Activated CD4-positive, alpha-beta T cell treated with anti-CD3 and anti-CD28 coated beads, Interleukin-10, Interleukin-2, amounts not matched to agents 100 ng/mL and 50 ng/mL, durations not matched to agents 16 hours and 8 hours (primary cell): Measurements from ENCODE around the gene DENND10.
"Not testable (repeated sequence)": the region's sequence is repeated elsewhere in the genome, so short reads cannot be mapped to it uniquely, and the experiment has no call there.

ENCODE experiments used
- DNase-seq: peaks from one replicate; pipeline ENCODE4 v3.0.0-alpha.2; 2020

The DENND10 gene

DNA sequence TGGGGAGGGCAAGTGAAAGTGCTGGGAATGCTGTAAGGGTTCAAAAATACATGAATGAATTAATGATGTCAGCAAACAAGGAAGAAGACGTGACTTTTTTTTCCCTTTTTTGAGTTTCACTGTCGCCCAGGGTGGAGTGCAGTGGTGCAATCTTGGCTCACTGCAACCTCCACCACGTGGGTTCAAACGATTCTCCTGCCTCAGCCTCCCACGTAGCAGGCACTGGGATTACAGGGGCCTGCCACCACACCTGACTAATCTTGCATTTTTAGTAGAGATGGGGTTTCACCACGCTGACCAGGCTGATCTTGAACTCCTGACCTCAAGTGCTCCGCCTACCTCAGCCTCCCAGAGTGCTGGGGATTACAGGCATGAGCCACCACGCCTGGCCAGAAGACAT, 30.0 kb downstream of the DENND10 start:
- DNase-seq = peak; percentile 77

DNA sequence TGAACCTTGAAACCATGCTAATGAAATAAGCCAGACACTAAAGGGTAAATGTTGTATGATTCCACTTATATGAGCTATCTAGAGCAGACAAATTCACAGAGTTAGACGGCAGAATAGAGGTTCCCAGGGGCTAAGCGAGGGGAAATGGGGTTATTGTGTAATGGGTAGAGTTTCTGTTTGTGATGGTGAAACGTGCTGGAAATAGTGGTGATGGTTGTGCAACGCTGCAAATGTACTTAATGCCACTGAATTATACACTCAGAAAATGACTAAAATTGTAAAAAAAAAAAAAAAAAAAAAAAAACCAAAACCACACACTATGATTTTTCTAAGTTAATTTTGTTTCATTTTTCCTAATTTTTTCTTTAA, 31.6 kb downstream of the DENND10 start:
- peak; percentile 76 for DNase-seq

DNA sequence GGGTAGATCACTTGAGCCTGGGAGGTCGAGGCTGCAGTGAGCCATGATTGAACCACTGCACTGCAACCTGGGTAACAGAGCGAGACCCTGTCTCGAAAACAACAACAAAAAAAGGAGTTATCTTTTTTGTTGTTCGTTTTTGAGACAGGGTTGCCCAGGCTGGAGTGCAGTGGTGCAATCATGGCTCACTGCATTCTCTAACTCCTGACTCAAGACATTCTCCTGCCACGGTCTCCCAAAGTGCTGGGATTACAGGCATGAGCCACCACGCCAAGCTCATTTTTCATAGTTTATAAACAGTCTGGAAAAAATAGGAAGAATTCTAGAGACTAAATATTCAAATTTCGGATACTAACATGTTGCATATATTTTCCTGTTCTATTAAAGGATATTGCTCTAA, 32.2 kb downstream of the DENND10 start:
- no peak for DNase-seq

DNA sequence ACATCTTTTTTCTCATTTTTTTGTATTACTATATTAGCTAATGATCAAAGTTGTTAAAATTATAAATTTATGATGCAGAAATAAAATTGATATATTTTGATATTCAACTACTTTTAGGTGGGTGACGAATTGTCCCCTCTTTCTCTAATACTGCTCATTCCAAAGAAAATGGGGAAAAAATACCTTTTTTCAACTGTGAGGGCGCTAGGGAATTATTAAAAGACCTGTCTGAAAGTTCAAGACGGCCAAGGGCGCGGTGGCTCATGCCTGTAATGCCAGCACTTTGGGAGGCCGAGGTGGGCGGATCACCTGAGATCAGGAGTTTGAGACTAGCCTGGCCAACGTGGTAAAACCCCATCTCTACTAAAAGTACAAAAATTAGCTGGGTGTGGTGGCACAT, 34.0 kb downstream of the DENND10 start:
- DNase-seq = not testable (repeated sequence)

DNA sequence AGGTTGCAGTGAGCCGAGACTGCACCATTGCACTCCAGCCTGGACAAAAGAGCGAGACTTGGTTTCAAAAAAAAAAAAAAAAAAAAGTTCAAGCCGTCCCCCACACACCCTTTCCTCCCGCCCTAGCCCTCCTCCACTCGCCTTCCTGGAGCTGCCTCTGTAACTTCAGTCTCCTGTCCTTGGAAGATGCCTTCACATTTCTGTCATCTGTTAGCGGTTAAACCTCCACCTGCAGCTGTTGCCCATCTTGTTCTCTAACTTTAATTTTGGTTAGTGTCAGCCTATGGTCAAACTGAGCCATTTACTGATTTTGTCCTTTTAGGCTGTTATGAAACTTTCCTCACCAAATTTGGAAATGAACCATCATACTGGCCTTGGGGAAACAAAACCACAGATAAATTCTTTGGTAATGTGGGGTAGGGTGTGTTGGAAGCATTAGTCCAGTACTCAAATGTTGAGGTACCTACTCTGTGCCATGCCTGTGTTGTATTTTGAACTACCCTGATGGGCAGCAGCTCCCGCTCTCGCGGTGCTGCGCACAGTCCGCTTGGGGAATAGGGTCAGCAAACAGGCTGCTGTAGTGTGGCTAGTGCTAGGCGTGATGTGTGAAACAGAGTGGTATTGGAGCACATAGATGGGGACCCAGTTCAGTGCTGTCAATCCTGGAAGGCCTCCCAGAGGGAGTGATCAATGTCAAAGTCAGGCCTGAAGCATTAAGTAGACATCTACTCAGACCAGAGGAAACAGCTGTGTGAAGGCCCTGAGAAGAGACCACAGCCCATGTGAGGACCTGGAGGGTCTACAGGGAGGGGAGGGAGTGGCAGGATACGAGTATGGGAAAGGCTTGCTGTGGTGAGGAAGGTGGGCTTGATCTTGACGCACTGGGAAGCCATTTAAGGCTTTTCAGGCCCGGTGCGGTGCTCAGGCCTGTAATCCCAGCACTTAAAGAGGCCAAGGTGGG, 34.7 kb downstream of the DENND10 start:
- DNase-seq = no peak

DNA sequence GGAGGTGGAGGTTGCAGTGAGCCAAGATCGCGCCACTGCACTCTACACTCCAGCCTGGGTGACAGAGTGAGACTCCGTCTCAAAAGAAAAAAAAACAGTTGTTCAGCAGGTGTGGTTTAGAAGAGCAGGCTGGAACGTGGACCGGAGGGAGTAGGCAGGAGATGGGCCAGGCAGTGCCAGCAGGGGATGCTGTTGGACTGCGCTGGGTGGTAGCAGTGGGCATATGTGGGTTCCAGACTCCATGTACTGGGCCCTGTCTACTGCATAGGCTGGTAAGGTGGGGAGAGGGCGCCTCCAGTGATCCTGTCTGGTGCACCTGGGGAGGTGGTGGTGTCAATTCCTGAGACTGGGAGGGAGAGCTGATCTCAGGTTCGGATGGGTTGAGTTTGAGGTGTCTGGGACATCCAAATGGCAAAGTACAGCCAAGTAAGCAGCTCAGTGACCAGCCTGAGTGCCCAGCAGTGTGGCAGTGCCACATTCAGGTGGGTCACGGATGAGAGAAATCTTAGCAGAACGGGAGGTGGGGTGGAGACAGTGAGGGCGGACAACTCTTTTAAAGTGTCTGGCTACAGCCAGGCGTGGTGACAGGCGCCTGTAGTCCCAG, 35.7 kb downstream of the DENND10 start:
- DNase-seq = peak; percentile 50

DNA sequence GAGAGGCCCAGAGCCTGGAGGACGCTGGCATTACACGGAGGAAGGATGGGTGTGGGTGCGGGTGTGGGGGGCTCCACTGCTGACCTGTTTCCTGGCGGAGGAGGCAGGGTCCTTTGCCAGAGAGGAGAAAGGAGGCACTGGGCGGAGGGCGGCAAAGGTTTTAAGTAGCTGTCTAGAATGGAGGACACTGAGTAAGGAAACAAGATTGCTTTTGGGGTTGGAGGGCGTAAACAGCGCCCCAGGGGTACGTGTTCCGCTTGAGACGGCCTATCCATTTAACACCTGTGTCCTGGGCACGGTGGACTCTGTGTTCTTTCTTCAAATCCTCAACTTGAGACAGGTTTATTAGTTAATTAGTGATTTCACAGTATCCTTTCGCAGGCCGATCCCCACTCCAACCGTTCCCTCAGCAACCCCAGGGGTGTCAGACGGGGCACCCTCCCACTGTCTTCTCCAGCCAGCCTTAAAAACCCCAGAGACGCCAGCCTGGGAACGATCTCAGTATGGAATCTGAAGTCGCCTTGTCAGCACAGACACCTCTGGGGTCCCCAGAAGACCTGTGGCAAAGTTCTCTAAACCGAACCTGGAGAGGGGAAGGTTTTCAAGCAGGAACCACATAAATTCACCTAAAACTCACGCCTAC, 36.8 kb downstream of the DENND10 start:
- no peak for DNase-seq

DNA sequence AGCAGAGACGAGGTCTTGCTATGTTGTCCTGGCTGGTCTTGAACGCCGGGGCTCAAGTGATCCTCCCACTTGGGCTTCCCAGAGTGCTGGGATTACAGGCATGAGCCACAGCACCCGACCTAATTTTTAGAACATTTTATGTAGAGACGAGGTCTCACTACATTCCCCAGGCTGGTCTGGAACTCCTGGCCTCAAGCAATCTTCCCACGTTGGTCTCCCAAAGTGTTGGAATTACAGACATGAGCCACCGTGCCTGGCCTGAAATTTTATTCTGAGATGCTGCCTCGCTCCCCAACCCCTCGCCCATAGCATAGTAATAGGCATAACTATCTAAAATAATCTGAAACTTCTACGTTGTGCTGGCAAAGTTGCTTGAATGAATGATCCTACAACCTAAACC, 39.7 kb downstream of the DENND10 start:
- DNase-seq = no peak

DNA sequence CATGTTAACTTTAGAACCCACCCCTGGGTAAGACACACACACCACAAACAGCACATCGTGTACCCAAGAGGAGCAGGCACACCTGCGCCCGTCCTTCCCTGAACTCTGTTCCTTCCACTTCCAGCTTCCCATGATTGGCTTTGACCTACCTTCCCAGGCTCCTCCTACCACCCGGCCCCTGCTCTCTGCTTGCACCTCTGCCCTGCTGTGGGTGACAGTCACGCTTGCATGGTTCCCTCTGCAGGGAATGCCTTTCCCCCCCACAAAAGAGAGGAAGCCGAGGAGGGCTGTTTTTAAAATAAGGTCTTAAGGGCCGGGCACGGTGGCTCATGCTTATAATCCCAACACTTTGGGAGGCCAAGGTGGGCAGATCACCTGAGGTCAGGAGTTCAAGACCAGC, 45.2 kb downstream of the DENND10 start:
- DNase-seq = no peak

DNA sequence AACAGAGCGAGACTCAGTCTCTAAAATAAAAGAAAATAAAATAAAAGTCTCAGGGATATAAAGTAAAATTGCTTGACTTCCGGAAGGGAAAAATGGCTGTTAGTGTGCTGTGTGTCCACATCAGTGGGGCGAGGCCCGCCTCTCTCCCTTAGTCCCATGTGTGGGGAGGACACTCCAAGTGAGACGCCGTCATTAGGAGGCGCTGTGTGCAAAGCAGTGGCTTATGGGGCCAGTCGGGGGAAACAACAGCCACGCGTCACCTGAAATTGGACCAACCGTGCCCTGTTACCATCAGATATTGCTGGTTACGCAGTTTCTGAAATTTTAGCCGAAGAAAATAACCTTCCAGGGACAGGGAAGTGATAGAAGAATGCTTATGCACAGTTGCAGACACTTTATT, 45.8 kb downstream of the DENND10 start:
- no peak for DNase-seq

DNA sequence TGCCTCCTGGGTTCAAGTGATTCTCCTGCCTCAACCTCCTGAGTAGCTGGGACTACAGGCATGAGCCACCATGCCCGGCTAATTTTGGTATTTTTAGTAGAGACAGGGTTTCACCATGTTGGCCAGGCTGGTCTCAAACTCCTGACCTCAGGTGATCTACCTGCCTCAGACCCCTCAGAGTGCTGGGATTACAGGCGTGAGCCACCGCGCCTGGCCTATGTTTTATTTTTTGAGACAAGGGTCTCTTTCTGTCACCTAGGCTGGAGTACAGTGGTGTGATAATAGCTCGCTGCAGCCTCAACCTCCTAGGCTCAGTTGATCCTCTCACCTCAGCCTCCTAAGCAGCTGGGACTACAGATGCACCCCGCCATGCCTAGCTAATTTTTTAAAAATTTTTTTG, 47.7 kb downstream of the DENND10 start:
- not testable (repeated sequence) for DNase-seq

DNA sequence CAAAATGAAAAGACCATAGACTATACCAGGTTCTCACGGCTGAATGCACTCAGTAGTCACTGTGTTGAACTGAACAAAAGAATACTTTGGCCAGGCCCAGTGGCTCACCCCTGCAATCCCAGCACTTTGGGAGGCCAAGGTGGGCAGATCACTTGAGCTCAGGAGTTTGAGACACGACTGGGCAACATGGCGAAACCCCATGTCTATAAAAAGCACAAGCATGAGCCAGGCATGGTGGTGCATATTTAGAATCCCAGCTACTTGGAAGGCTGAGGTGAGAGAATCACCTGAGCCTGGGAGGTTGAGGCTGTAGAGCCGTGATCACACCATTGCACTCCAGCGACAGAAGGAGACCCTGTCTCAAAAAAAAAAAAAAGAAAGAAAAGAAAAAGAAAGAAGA, 49.1 kb downstream of the DENND10 start:
- no peak for DNase-seq

DNA sequence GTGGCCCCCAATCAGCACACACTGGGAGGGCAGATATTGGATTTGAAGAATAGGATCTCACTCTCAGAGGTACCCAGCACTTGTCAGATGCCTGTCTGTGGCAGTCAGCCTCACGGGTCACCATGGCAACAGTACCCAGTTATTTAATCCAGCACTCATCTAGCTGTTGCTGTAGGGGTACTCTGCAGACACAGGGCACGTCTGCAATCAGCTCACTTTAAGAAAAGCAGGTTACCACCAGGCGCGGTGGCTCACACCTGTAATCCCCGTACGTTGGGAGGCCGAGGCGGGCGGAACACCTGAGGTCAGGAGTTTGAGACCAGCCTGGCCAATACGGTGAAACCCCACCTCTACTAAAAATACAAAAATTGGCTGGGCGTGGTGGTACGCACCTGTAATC, 49.7 kb downstream of the DENND10 start:
- no peak for DNase-seq

DNA sequence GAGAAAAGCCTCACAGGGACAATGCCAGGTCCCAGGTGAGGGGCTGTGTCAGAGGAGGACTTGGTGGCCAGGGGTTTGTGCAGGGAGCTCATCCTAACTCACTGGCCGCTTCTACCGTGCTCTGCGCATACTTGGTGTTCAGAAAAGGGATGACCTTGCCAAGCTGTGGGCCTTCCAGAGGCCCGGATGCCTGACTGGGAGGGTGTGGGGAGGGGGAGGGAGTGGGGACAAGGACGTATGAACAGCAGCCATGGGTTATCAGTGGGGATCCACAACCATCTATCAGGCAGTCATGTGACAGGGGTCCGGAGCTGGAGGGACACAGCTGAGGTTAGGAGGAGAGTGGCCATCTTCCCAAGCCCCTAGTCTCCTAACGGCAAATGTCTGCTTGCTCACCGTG, 55.4 kb downstream of the DENND10 start:
- DNase-seq = no peak

DNA sequence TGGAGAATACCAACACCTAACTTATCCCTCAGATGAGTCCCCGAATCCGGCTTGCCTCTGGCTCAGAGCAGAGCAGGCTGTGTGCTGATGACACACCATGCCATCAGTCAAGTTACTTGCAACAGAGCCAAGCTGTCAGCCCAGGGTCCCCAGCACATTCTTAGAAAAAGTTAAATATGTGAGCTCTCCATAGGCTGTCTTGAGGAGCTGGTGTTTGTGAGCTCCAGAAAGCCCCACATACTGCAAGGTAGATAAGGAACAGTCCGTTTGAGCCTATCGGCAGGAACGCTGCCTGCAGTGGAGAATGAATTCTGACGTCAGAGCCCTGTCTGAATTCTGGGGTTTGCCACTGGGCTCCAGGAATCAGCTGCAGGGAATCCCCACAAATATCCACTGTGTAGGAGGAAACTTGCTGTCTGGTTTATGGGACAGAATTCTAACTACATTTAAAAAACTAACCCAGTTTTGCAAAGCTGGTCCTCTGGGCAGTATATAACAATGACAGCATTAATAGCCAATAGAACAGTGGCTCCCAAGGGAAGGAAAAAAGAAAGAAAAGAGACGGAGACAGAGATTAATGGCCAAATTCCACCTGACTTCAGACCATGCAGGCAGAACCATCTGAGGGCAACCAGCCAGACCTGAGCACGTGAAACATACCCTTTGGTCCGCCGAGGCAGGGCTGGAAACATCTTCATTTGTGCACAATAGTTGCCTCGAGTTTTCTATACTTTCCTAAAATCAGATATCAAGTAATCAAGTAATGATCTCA, 58.0 kb downstream of the DENND10 start:
- DNase-seq = no peak

DNA sequence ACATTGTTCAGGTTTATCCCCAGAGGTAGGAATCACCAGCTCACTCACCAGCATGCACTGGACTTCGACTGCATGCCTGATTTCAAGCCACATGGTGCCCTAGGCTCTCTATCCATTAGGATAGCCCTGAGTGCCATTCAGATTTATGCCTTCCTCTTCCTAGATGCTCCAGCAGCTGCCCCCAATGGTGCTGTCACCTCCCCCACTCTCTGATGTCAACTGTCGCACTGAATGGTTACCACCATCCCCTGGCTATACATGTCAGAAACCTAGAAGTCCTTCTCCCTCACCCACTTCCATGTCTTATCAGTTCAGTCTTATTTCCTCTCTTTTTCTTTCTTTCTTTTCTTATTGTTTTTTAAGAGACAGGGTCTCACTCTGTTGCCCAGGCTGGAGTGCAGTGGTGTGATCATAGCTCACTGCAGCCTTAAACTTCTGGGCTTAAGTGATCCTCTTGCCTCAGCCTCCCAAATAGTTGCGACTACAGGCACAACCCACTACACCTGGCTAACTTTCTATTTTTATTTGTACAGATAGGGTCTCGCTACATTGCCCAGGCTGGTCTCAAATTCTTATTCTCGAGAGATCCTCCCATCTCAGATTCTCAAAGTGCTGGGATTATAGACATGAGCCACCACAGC, 58.7 kb downstream of the DENND10 start:
- DNase-seq = no peak

DNA sequence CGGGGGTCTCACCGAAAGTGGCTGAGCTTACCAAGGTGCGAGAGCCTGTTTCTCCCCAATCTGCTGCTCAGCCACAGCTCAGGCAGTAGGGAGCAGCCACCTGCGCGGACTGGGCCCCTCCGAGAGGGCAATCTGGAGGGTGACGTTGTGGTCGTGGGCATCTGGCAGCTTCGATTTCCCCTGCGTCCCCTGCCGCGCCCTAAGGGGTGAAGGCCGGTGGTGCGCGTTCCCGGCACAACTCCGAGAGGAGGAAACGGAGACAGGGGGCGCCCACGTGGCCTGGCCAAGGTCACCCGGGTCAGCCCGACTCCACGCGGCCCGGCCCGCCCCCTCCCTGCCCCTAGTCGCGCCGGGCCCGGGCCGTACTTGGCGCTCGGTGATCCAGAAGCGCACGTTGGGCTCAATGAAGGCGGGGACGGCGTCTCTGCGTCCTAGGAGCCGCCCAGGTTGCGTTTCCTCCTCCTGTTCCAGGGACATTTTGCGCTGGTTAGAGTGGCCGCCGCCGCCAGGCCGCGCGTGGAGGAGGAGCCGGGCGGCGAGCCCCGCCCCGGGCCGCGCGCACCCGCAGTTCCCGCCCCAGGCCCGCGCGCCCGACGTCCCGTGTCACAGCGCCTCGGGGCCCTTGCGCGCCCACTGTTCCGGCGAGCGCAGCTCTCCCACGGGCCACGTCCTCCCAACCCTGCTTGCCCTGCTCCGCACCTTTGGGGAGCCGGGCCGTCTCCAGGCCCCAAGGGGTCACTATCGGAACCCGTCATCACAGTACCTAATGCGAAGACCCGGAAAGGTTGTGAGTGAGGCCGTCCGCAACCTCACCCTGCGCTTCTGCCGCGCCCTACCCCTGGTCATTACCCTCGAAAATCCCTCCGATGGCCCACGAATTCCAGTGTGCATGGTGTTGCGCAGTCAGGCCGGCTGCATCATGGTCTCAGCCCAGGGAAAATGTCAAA, 61.5 kb downstream of the DENND10 start, which contains the start of gene SFXN4:
TSS of gene SFXN4 (minus strand) at position 544 of the 947 bp plus-strand sequence. CDS start at position 477, 67 bp downstream.
- DNase-seq = peak; percentile 88

DNA sequence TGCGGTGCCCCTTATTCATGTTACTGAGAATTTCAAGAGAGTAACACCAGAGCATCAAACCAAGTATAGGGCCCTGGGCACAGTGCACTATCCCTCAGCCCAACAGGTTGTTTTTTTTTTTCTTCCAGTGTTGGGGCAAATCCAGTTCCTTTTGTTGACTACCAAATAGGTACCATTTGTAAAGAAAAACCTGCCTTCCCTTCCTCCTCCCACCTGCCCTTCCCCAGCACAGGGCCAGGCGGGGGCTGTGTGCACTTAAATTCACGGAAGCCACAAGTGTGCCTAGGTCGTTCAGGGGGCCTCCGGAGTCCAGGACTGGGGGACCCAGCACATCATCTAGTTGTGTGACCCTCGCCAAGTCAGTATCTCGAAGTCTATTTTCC, 62.2 kb downstream of the DENND10 start:
- DNase-seq = no peak

DNA sequence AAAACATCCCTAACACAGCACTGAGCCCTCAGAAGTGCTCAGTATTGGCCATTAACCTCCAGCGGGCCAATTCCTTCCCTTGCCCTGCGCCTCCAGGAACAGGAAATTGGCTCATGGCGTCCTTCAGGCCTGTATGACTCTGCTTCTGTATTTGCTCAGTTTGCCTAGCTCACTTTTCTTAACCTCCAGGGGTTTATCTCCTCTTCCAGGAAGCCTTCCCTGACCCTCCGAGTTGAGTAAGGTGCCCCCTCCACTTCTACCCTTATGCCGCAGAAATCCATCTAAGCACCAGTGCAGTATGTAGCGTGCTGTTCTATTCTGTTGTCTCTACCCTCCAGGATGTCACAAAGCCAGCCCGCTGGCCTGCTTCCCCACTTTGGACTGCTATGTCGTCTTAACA, 62.7 kb downstream of the DENND10 start:
- DNase-seq = no peak

DNA sequence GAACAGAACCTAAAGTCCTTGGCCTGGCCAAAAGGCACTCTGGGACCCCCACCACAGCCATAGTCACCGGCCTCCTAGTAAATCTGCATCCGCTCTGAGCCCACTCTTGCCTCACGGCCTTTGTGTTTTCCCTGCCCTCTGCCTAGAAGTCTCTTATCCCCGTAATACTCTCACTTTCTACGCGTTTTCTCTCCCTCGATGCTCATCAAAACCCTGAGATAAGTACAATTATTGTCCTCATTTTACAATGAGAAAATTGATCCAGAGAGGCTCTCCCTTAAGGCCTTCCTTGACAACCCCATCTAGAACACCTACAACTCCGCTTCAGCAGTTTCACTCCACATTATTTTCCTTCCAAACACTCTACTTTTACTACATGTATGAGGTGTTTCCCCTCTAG, 63.1 kb downstream of the DENND10 start:
- DNase-seq = no peak

DNA sequence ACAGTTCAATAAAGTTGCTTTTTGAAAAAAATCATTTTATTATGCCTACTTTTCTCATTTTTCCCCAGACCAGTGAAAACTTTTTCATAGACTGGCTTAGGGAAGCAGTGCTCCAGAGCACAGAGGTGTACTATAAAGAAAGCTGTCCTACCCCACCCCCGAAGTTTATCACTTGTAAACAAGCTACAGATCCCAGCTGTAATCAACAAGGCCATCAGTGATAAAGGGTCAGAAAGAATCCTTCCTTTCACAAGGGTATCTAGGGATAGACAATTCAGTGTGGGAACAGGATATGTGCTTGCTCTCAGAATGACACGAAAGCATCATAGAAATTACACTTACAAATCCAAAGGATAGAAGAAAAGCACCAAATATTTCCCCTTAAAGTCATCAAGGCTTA, 70.2 kb downstream of the DENND10 start:
- no peak for DNase-seq
